SU-DHL-6 (cell line): ENCODE data around the gene POLR1A.

Source experiments
- CTCF ChIP-seq: fragments of 200-600 bp; sonication (generic); IDR thresholded peaks from one replicate; pipeline ENCODE4 v1.5.1; 2017; ENCODE audit warnings: antibody characterized with exemption, mild to moderate bottlenecking, low read length, moderate library complexity; ENCODE audit not compliant: insufficient read depth, poor library complexity, severe bottlenecking
- EZH2phosphoT487 ChIP-seq: fragments of 200-600 bp; sonication (generic), shearing (Covaris generic); conservative IDR thresholded peaks from 2 replicates; pipeline ENCODE4 v1.6.1; 2018; ENCODE audit warnings: mild to moderate bottlenecking, antibody characterized with exemption, low read length, moderate library complexity, mixed read lengths

- TF ChIP-seq CTCF (no peak), EZH2phosphoT487 (no peak)
Observed at GRCh38 chr2:86026744-86027065, 79.0 kb downstream of the POLR1A start.
